ENCODE data around the gene HOXB7. TPM values are rescaled to one million over a fixed set of nuclear protein-coding genes. Genes with fewer than 3 reads are reported as not detected.
A peak's percentile ranks its signal among the peaks of the same experiment; 100 is the strongest.

Gene HOXB7
- total RNA-seq, 1 donor from 2014 or later: 0.55 TPM

GRCh38 chr17:48609033-48609432 lies 1.8 kb downstream of the HOXB7 start:
- H3K4me3 Mint-ChIP-seq (ENCODE audit: low read depth): no peak overlapping the region
- TF ChIP-seq CTCF (IDR thresholded peaks at IDR 0.05; ENCODE audit: unreplicated experiment): no peak

GRCh38 chr17:48608494-48608834 lies 2.4 kb downstream of the HOXB7 start:
- no peak for DNase-seq (ENCODE audit: low spot score, unreplicated experiment)
- Mint-ChIP-seq H3K9me3 (ENCODE audit: low read depth) (no peaks in the 10 kb centered on the region), H3K4me1 (ENCODE audit: low read depth) (peaks cover 11% of the 10 kb centered on the region), H3K27ac (no peak overlapping the region), H3K27me3 (peaks cover 89% of the 10 kb centered on the region), H3K4me3 (ENCODE audit: low read depth) (no peak overlapping the region), H3K36me3 (ENCODE audit: insufficient read depth) (no peaks in the 10 kb centered on the region)
- TF ChIP-seq CTCF (IDR thresholded peaks at IDR 0.05; ENCODE audit: unreplicated experiment): no peak

More at GRCh38 chr17:48609033-48609432, 1.8 kb downstream of the HOXB7 start:
- DNase-seq (ENCODE audit: low spot score, unreplicated experiment): no peak
- no peaks in the 10 kb centered on the region for H3K9me3 Mint-ChIP-seq (ENCODE audit: low read depth)
- peaks cover 89% of the 10 kb centered on the region for H3K27me3 Mint-ChIP-seq
- peaks cover 11% of the 10 kb centered on the region for H3K4me1 Mint-ChIP-seq (ENCODE audit: low read depth)
- no peaks in the 10 kb centered on the region for H3K36me3 Mint-ChIP-seq (ENCODE audit: insufficient read depth)
- H3K27ac Mint-ChIP-seq: no peak overlapping the region

GRCh38 chr17:48606892-48607614 lies 3.8 kb downstream of the HOXB7 start:
- TF ChIP-seq CTCF (IDR thresholded peaks at IDR 0.05; ENCODE audit: unreplicated experiment): no peak
- Mint-ChIP-seq H3K9me3 (ENCODE audit: low read depth) (no peaks in the 10 kb centered on the region), H3K27ac (no peak overlapping the region), H3K4me1 (ENCODE audit: low read depth) (peaks cover 6% of the 10 kb centered on the region), H3K4me3 (ENCODE audit: low read depth) (no peak overlapping the region), H3K36me3 (ENCODE audit: insufficient read depth) (no peaks in the 10 kb centered on the region), H3K27me3 (peaks cover 91% of the 10 kb centered on the region)
- no peak for DNase-seq (ENCODE audit: low spot score, unreplicated experiment)

GRCh38 chr17:48605991-48606891 lies 4.6 kb downstream of the HOXB7 start:
- no peaks in the 10 kb centered on the region for H3K36me3 Mint-ChIP-seq (ENCODE audit: insufficient read depth)
- H3K9me3 Mint-ChIP-seq (ENCODE audit: low read depth): no peaks in the 10 kb centered on the region
- TF ChIP-seq CTCF (IDR thresholded peaks at IDR 0.05; ENCODE audit: unreplicated experiment): no peak
- no peak for DNase-seq (ENCODE audit: low spot score, unreplicated experiment)
- H3K27ac Mint-ChIP-seq: no peak overlapping the region
- peaks cover 93% of the 10 kb centered on the region for H3K27me3 Mint-ChIP-seq
- H3K4me3 Mint-ChIP-seq (ENCODE audit: low read depth): no peak overlapping the region
- H3K4me1 Mint-ChIP-seq (ENCODE audit: low read depth): peaks cover 7% of the 10 kb centered on the region

GRCh38 chr17:48605409-48605919 lies 5.4 kb downstream of the HOXB7 start:
- Mint-ChIP-seq H3K36me3 (ENCODE audit: insufficient read depth) (no peaks in the 10 kb centered on the region), H3K27ac (peak overlapping the region; percentile 14), H3K9me3 (ENCODE audit: low read depth) (no peaks in the 10 kb centered on the region), H3K4me1 (ENCODE audit: low read depth) (peaks cover 4% of the 10 kb centered on the region), H3K27me3 (peaks cover 94% of the 10 kb centered on the region), H3K4me3 (ENCODE audit: low read depth) (no peak overlapping the region)
- DNase-seq (ENCODE audit: low spot score, unreplicated experiment): no peak
- TF ChIP-seq CTCF (IDR thresholded peaks at IDR 0.05; ENCODE audit: unreplicated experiment): no peak

Data from progenitor cell of endocrine pancreas (in vitro differentiated cells).